Stomach (tissue), 9 donors: Measurements from ENCODE around the gene FOXL2. TPM values are rescaled to one million over a fixed set of nuclear protein-coding genes. Genes with fewer than 3 reads are reported as not detected.

ENCODE experiments used
- DNase-seq, 2 donors: peaks; one replicate each; pipeline versions ENCODE4 v3.0.0 to v3.0.0-alpha.2; 2013 to 2019
- H3K27ac ChIP-seq, 5 donors: fragments of 200-600 bp in 4 of 5; sonication (generic) in 4 of 5; one replicate each; pipeline ENCODE4 v1.5.1; 2013 to 2019; ENCODE audit warnings: mild to moderate bottlenecking in 1 of 5, moderate library complexity in 1 of 5
- H3K27me3 ChIP-seq, 3 donors: fragments of 200-600 bp; sonication (generic); one replicate each; pipeline ENCODE4 v1.5.1; 2017 to 2019; ENCODE audit warnings: mixed run types in 1 of 3
- H3K36me3 ChIP-seq, 4 donors: fragments of 200-600 bp; sonication (generic); 1 replicate in 3 of 4; 2 replicates in 1 of 4; pipeline ENCODE4 v1.5.1; 2016 to 2019
- H3K4me1 ChIP-seq, 4 donors: fragments of 200-600 bp; sonication (generic); one replicate each; pipeline ENCODE4 v1.5.1; 2016 to 2019
- H3K4me3 ChIP-seq, 4 donors: fragments of 200-600 bp; sonication (generic) in 3 of 4; one replicate each; pipeline ENCODE4 v1.5.1; 2016 to 2019; ENCODE audit warnings: mild to moderate bottlenecking in 1 of 4
- H3K9me3 ChIP-seq, 4 donors: fragments of 200-600 bp; sonication (generic); one replicate each; pipeline ENCODE4 v1.5.1; 2016 to 2019
- CTCF ChIP-seq, 7 experiments: fragments of 450-650 bp in 4 of 7; fragments of 200-600 bp in 3 of 7; sonication (generic) in 3 of 7; IDR thresholded peaks; one replicate each; pipeline ENCODE4 v1.5.1; 2016 to 2019; ENCODE audit warnings: antibody characterized with exemption in 7 of 7, control low read depth in 2 of 7, mild to moderate bottlenecking in 1 of 7
- EP300 ChIP-seq: sonication (generic); formaldehyde crosslinking; IDR thresholded peaks from one replicate; pipeline ENCODE4 v1.6.1; 2017; ENCODE audit warnings: antibody characterized with exemption
- POLR2A ChIP-seq, 4 donors: fragments of 450-650 bp; IDR thresholded peaks; one replicate each; pipeline ENCODE4 v1.6.1; 2016; ENCODE audit warnings: antibody characterized with exemption in 4 of 4, control low read depth in 2 of 4, mild to moderate bottlenecking in 1 of 4, moderate library complexity in 1 of 4
- POLR2AphosphoS5 ChIP-seq, 3 donors: sonication (generic); formaldehyde crosslinking; IDR thresholded peaks; one replicate each; pipeline ENCODE4 v1.6.1; 2016; ENCODE audit warnings: antibody characterized with exemption in 3 of 3
- WGBS, 5 donors: extraction: QIAGEN DNeasy Blood & Tissue Kit in 3 of 5; methylation state at CpG; one replicate each; pipeline versions ENCODE4 v1.1.5 to v1.1.7; 2013 to 2018; 5-methylcytosine and 5-hydroxymethylcytosine counted together
- intact Hi-C: fragments of 100-400 bp; cut with DNase I; formaldehyde crosslinking; loops from one replicate; pipeline ENCODE4 v1.15.1; 2023; ENCODE audit warnings: low total_unique reads
- polyA plus RNA-seq, 3 donors: library from polyadenylated mRNA; stranded (reverse); fragments of 200-250 nt; gene quantifications; one replicate each; pipeline ENCODE4 v1.2.3, GENCODE V29; 2013
- total RNA-seq, 5 donors: library from RNA; depleted of rRNA; stranded (reverse); fragments of >200 nt; gene quantifications; one replicate each; pipeline versions ENCODE4 v1.1.0 to v1.2.3, GENCODE V29; 2014 to 2016
- donor health status: healthy with polysubstance abuse.
- donor health status: Bipolar disorder and iron deficiency.
- donor health status: healthy.

FOXL2 gene
- total and polyA plus RNA-seq, 8 donors = not detected

- TF ChIP-seq EP300 (no peak), POLR2A (IDR thresholded peaks at IDR 0.05) (no peak), CTCF (IDR thresholded peaks at IDR 0.05) (no peak), POLR2AphosphoS5 (IDR thresholded peaks at IDR 0.05) (no peak)
- intact Hi-C loops = no loop called here
- Histone ChIP-seq H3K27ac (no peak overlapping the region), H3K27me3 (peaks cover 82 to 100% (median 100%) of the 10 kb centered on the region in 3 donors), H3K36me3 (no peaks in the 10 kb centered on the region), H3K9me3 (no peaks in the 10 kb centered on the region), H3K4me1 (peaks cover 51 to 66% (median 62%) of the 10 kb centered on the region in 4 donors), H3K4me3 (no peak overlapping the region)
- DNase-seq = no peak
- WGBS, 5 donors = 68 to 84% (median 73%) methylated on average over 4 of the region's 4 CpGs
These were observed 4.7 kb downstream of the FOXL2 start for GRCh38 chr3:138942271-138942670.

- no peak overlapping the region for H3K27ac ChIP-seq
- 39 to 52% (median 47%) methylated on average over 7 of the region's 7 CpGs for WGBS, 5 donors
- peaks cover 81 to 100% (median 100%) of the 10 kb centered on the region in 3 donors for H3K27me3 ChIP-seq
- intact Hi-C loops = no loop called here
- peak in 1 of 2 donors; percentile 70 for DNase-seq
- TF ChIP-seq POLR2A (IDR thresholded peaks at IDR 0.05) (no peak), CTCF (IDR thresholded peaks at IDR 0.05) (peak in 3 of 7 experiments; percentile 25 to 30 (median 26))
- peaks cover 51 to 66% (median 62%) of the 10 kb centered on the region in 4 donors for H3K4me1 ChIP-seq
- H3K36me3 ChIP-seq = no peaks in the 10 kb centered on the region
- H3K4me3 ChIP-seq = no peak overlapping the region
- no peaks in the 10 kb centered on the region for H3K9me3 ChIP-seq
These were observed 5.6 kb downstream of the FOXL2 start for GRCh38 chr3:138941259-138941885.

- no peaks in the 10 kb centered on the region for H3K36me3 ChIP-seq
- TF ChIP-seq CTCF (IDR thresholded peaks at IDR 0.05) = no peak
- TF ChIP-seq EP300 = no peak
- TF ChIP-seq POLR2A (IDR thresholded peaks at IDR 0.05) = no peak
- TF ChIP-seq POLR2AphosphoS5 (IDR thresholded peaks at IDR 0.05) = no peak
- no peaks in the 10 kb centered on the region for H3K9me3 ChIP-seq
- H3K4me3 ChIP-seq = no peak overlapping the region
- H3K4me1 ChIP-seq = peaks cover 50 to 65% (median 61%) of the 10 kb centered on the region in 4 donors
- H3K27ac ChIP-seq = no peak overlapping the region
- intact Hi-C loops = no loop called here
- peaks cover 74 to 100% (median 100%) of the 10 kb centered on the region in 3 donors for H3K27me3 ChIP-seq
- WGBS, 5 donors = 58 to 69% (median 63%) methylated on average over 6 of the region's 6 CpGs
- DNase-seq = no peak
These were observed 6.5 kb downstream of the FOXL2 start for GRCh38 chr3:138940446-138940845.

GRCh38 chr3:138939561-138940241 is 7.2 kb downstream of the FOXL2 start:
- peaks cover 66 to 100% (median 97%) of the 10 kb centered on the region in 3 donors for H3K27me3 ChIP-seq
- no peaks in the 10 kb centered on the region for H3K9me3 ChIP-seq
- intact Hi-C loops = loop anchor here (10.0 kb wide), 1 partner anchor 385 kb away; no protein-coding TSS in a partner anchor
- peak in 1 of 2 donors; percentile 17 for DNase-seq
- H3K27ac ChIP-seq = no peak overlapping the region
- no peak for TF ChIP-seq POLR2A (IDR thresholded peaks at IDR 0.05)
- no peak for TF ChIP-seq POLR2AphosphoS5 (IDR thresholded peaks at IDR 0.05)
- no peak for TF ChIP-seq CTCF (IDR thresholded peaks at IDR 0.05)
- TF ChIP-seq EP300 = no peak
- WGBS, 5 donors = 7 to 11% (median 8%) methylated on average over 47 to 52 of the region's 52 CpGs
- no peaks in the 10 kb centered on the region for H3K36me3 ChIP-seq
- H3K4me1 ChIP-seq = peaks cover 42 to 58% (median 53%) of the 10 kb centered on the region in 4 donors
- H3K4me3 ChIP-seq = no peak overlapping the region
